ENCODE data around the gene SREBF2. TPM values are rescaled to one million over a fixed set of nuclear protein-coding genes. Genes with fewer than 3 reads are reported as not detected.

The SREBF2 gene
- total RNA-seq, 1 experiment from 2014 or later = 150 TPM

DNA sequence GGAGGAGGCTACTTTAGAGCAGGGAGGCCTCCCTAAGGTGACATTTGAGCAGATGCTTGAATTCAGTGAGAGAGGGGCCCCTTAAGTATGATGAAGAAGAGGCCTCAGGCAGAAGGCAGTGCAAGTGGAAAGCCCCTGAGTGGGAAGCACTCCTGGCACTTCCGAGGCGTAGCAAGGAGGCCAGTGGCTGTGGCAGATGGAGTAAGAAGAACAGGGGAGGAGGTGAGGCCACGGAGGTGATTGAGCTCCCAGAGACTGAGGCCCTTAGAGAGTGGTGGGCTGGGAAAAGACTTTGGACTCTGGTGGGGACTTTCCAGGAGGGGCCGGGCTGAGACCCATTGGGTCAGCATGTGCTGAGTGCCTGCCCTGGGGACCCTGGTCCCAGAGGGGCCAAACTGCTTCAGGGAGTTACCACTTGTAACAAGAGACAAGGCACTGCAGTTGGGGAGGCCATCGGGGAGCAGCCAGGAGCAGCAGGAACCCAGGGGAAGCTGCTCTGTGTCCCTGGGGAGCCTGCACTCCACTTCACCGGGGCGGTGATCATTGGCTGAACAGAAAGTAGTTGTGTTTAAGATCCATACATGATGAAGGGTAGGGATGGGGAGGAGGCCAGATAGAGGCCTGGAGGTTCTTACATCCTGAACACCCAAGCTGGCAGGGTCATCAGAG, 116.5 kb downstream of the SREBF2 start:
- Histone ChIP-seq H3K4me1 (peaks cover 11% of the 10 kb centered on the region), H3K4me3 (ENCODE audit: low read depth, low read length) (no peak overlapping the region), H3K27me3 (replicated peaks; ENCODE audit: control insufficient read depth, insufficient read depth, low read length) (no peaks in the 10 kb centered on the region), H3K36me3 (ENCODE audit: control insufficient read depth, insufficient read depth, low read length) (no peaks in the 10 kb centered on the region), H3K9me3 (no peaks in the 10 kb centered on the region)
- Mint-ChIP-seq H3K9me3 (ENCODE audit: unreplicated experiment) (no peaks in the 10 kb centered on the region), H3K4me1 (ENCODE audit: low read depth, unreplicated experiment) (peaks cover 13% of the 10 kb centered on the region), H3K4me3 (ENCODE audit: unreplicated experiment) (no peak overlapping the region), H3K27me3 (ENCODE audit: insufficient read depth, unreplicated experiment) (no peaks in the 10 kb centered on the region), H3K27ac (ENCODE audit: unreplicated experiment) (no peak overlapping the region), H3K36me3 (ENCODE audit: insufficient read depth, unreplicated experiment) (peaks cover 25% of the 10 kb centered on the region)
- BruUV-seq (replicated peaks) = no TSS peak
- DNase-seq = no peak
- intact Hi-C loops (cut with micrococcal nuclease; ENCODE audit: unreplicated experiment) = loop anchor here (5.0 kb wide), 1 partner anchor 123 kb away; the partner anchor contains the start of genes NAGA and PHETA2
- POLR2A ChIA-PET = no interaction called here
- TF ChIP-seq, protein P1, sequence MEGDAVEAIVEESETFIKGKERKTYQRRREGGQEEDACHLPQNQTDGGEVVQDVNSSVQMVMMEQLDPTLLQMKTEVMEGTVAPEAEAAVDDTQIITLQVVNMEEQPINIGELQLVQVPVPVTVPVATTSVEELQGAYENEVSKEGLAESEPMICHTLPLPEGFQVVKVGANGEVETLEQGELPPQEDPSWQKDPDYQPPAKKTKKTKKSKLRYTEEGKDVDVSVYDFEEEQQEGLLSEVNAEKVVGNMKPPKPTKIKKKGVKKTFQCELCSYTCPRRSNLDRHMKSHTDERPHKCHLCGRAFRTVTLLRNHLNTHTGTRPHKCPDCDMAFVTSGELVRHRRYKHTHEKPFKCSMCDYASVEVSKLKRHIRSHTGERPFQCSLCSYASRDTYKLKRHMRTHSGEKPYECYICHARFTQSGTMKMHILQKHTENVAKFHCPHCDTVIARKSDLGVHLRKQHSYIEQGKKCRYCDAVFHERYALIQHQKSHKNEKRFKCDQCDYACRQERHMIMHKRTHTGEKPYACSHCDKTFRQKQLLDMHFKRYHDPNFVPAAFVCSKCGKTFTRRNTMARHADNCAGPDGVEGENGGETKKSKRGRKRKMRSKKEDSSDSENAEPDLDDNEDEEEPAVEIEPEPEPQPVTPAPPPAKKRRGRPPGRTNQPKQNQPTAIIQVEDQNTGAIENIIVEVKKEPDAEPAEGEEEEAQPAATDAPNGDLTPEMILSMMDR (IDR thresholded peaks at IDR 0.05; ENCODE audit: insufficient read depth in 1 of 2, low read depth in 1 of 2, low read length in 1 of 2, severe bottlenecking in 1 of 2, unreplicated experiment in 1 of 2) = no peak
- CTCF ChIA-PET = interaction anchor here (0.6 kb wide), 2 partner anchors 25 to 255 kb away, joined by 3 read pairs; no protein-coding TSS in a partner anchor

DNA sequence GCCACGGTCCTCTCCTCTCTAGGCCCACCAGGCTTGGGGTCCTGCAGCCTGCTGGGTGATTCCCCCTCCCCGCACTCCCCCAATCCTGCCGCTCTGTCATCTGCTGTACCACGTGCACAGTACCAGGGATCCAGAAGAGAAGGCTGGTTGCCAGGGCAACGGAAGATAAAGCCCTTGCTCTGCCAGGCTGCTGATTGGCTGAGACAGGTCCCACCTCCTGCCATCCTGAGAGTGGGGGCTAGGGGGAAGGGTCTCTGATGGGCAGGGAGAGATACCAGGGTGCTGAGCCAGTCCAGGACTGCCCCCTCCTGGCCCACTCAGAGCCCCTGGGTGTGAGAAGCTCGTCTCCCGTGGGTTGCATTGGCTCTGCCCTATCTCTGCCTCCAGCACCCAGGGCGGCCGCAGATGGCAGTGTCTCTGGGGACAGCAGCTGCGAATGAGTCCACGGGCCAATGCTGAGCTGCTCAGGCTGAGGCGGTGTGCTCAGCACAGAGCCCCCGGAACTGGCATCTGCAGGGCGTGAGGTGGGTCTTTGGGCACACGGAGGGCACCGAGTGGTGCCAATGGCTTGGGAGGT, 119.1 kb downstream of the SREBF2 start, which contains the start of gene SMIM45:
Gene SMIM45 (plus strand): TSS at position 253 of the 577 bp plus-strand sequence.
- H3K36me3 Mint-ChIP-seq (ENCODE audit: insufficient read depth, unreplicated experiment) = peaks cover under 1% of the 10 kb centered on the region
- Histone ChIP-seq H3K27me3 (replicated peaks; ENCODE audit: control insufficient read depth, insufficient read depth, low read length) (no peaks in the 10 kb centered on the region), H3K4me3 (ENCODE audit: low read depth, low read length) (no peak within 1 kb of the TSS), H3K4me1 (peaks cover 11% of the 10 kb centered on the region), H3K36me3 (ENCODE audit: control insufficient read depth, insufficient read depth, low read length) (no peaks in the 10 kb centered on the region), H3K9me3 (no peaks in the 10 kb centered on the region)
- H3K27ac Mint-ChIP-seq (ENCODE audit: unreplicated experiment) = no peak within 1 kb of the TSS
- H3K27me3 Mint-ChIP-seq (ENCODE audit: insufficient read depth, unreplicated experiment) = no peaks in the 10 kb centered on the region
- CTCF ChIA-PET = no interaction called here
- BruUV-seq (replicated peaks) = no TSS peak
- POLR2A ChIA-PET = no interaction called here
- peaks cover 6% of the 10 kb centered on the region for H3K4me1 Mint-ChIP-seq (ENCODE audit: low read depth, unreplicated experiment)
- no peak within 1 kb of the TSS for H3K4me3 Mint-ChIP-seq (ENCODE audit: unreplicated experiment)
- intact Hi-C loops (cut with micrococcal nuclease; ENCODE audit: unreplicated experiment) = no loop called here
- DNase-seq = no peak
- H3K9me3 Mint-ChIP-seq (ENCODE audit: unreplicated experiment) = no peaks in the 10 kb centered on the region
- TF ChIP-seq, protein P1 (IDR thresholded peaks at IDR 0.05; ENCODE audit: insufficient read depth in 1 of 2, low read depth in 1 of 2, low read length in 1 of 2, severe bottlenecking in 1 of 2, unreplicated experiment in 1 of 2) = no peak

DNA sequence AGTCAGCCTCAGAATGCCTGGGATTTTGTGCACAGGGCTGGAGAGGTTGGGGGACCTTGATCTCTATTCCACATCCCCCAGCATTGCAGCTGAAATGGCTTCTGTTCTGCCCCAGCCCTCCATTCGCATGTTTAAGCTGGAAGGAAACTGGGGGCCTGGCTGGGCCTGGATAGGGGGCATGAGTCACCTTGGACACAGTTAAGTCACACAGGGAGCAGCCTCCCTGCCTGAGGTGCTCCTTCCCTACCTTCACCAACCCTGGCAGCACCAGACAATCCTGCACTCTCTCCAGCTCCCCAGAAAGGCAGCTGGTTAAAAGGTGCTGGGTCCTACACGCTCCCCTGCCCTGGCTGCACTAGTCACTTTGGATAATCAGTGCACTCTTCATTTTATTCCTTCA, 119.8 kb downstream of the SREBF2 start:
- H3K4me3 ChIP-seq (ENCODE audit: low read depth, low read length) = no peak overlapping the region
- Mint-ChIP-seq H3K27me3 (ENCODE audit: insufficient read depth, unreplicated experiment) (no peaks in the 10 kb centered on the region), H3K4me3 (ENCODE audit: unreplicated experiment) (no peak overlapping the region), H3K36me3 (ENCODE audit: insufficient read depth, unreplicated experiment) (no peaks in the 10 kb centered on the region), H3K4me1 (ENCODE audit: low read depth, unreplicated experiment) (peaks cover 6% of the 10 kb centered on the region), H3K9me3 (ENCODE audit: unreplicated experiment) (no peaks in the 10 kb centered on the region), H3K27ac (ENCODE audit: unreplicated experiment) (no peak overlapping the region)
- CTCF ChIA-PET = no interaction called here
- intact Hi-C loops (cut with micrococcal nuclease; ENCODE audit: unreplicated experiment) = no loop called here
- POLR2A ChIA-PET = no interaction called here
- H3K9me3 ChIP-seq = no peaks in the 10 kb centered on the region
- TF ChIP-seq, protein P1 (IDR thresholded peaks at IDR 0.05; ENCODE audit: insufficient read depth in 1 of 2, low read depth in 1 of 2, low read length in 1 of 2, severe bottlenecking in 1 of 2, unreplicated experiment in 1 of 2) = no peak
- peaks cover 6% of the 10 kb centered on the region for H3K4me1 ChIP-seq
- no peaks in the 10 kb centered on the region for H3K36me3 ChIP-seq (ENCODE audit: control insufficient read depth, insufficient read depth, low read length)
- DNase-seq = no peak
- no peaks in the 10 kb centered on the region for H3K27me3 ChIP-seq (replicated peaks; ENCODE audit: control insufficient read depth, insufficient read depth, low read length)
- BruUV-seq (replicated peaks) = no TSS peak

Small RNAs within 50 kb of the gene (microRNA-seq; reads per million reads assigned to microRNA genes)
- gene MIR33A = 66.3 reads per million, percentile 68 among the genes with 10 or more reads in this experiment

Other genes starting within 250 kb of the SREBF2 start
- 27.8 and 29.6 TPM in 2 replicates for gene PMM1, start 243.3 kb upstream of the SREBF2 start, total RNA-seq (2022)
- 38.2 and 38.9 TPM in 2 replicates for gene DESI1, start 212.1 kb upstream of the SREBF2 start, total RNA-seq (2022)
- 413 and 414 TPM in 2 replicates for gene XRCC6, start 211.8 kb upstream of the SREBF2 start, total RNA-seq (2022)
- 172 and 187 TPM in 2 replicates for gene SNU13, start 144.2 kb upstream of the SREBF2 start, total RNA-seq (2022)
- not detected in 2 replicates for gene MEI1, start 133.6 kb upstream of the SREBF2 start, total RNA-seq (2022)
- 24.3 and 24.8 TPM in 2 replicates for gene CCDC134, start 32.4 kb upstream of the SREBF2 start, total RNA-seq (2022)
- 1.4 and 2.2 TPM in 2 replicates for gene SHISA8, start 82.0 kb downstream of the SREBF2 start, total RNA-seq (2022)
- 2.2 and 2.4 TPM in 2 replicates for gene TNFRSF13C, start 93.7 kb downstream of the SREBF2 start, total RNA-seq (2022)
- 44.1 and 46.4 TPM in 2 replicates for gene CENPM, start 114.0 kb downstream of the SREBF2 start, total RNA-seq (2022)
- gene SEPTIN3, start 136.3 kb downstream of the SREBF2 start, total RNA-seq (2022) = 2.2 TPM in 2 replicates
- gene WBP2NL, start 165.7 kb downstream of the SREBF2 start, total RNA-seq (2022) = 1.00 and 1.0 TPM in 2 replicates
- gene NAGA, start 237.7 kb downstream of the SREBF2 start, total RNA-seq (2022) = 27.8 and 28.3 TPM in 2 replicates
- 19.7 and 19.8 TPM in 2 replicates for gene PHETA2, start 241.1 kb downstream of the SREBF2 start, total RNA-seq (2022)
- gene SMDT1, start 246.6 kb downstream of the SREBF2 start, total RNA-seq (2022) = 65.7 and 68.6 TPM in 2 replicates

Measured in Caco-2 (cell line).